IPS-18a (cell line): ENCODE results near the gene ZNF207.
"Not testable (repeated sequence)": the region's sequence is repeated elsewhere in the genome, so short reads cannot be mapped to it uniquely, and the experiment has no call there.

ENCODE experiments used
- H3K27ac ChIP-seq: one replicate; pipeline ENCODE4 v1.5.1; 2013; ENCODE audit warnings: low read length
- H3K27me3 ChIP-seq: one replicate; pipeline ENCODE4 v1.6.1; 2013; ENCODE audit warnings: mild to moderate bottlenecking, low read length; ENCODE audit not compliant: control insufficient read depth, insufficient read depth
- H3K36me3 ChIP-seq: one replicate; pipeline ENCODE4 v1.6.1; 2013; ENCODE audit warnings: low read depth, low read length; ENCODE audit not compliant: control insufficient read depth
- H3K4me1 ChIP-seq: one replicate; pipeline ENCODE4 v1.6.1; 2013; ENCODE audit warnings: low read depth, low read length; ENCODE audit not compliant: control insufficient read depth
- H3K4me3 ChIP-seq: one replicate; pipeline ENCODE4 v1.5.1; 2013; ENCODE audit warnings: low read length
- H3K9ac ChIP-seq: one replicate; pipeline ENCODE4 v1.6.1; 2013; ENCODE audit warnings: mild to moderate bottlenecking, low read length, moderate library complexity
- H3K9me3 ChIP-seq: one replicate; pipeline ENCODE4 v1.6.1; 2013; ENCODE audit warnings: low read depth, low read length; ENCODE audit not compliant: control insufficient read depth

The ZNF207 gene

GRCh38 chr17:32318071-32318470 is 31.9 kb upstream of the ZNF207 start:
- Histone ChIP-seq H3K4me3 (no peak overlapping the region), H3K9me3 (no peaks in the 10 kb centered on the region), H3K36me3 (no peaks in the 10 kb centered on the region), H3K4me1 (peaks cover 9% of the 10 kb centered on the region), H3K27ac (no peak overlapping the region), H3K27me3 (no peaks in the 10 kb centered on the region), H3K9ac (no peak overlapping the region)

- Histone ChIP-seq H3K4me1 (peaks cover 21% of the 10 kb centered on the region), H3K36me3 (no peaks in the 10 kb centered on the region), H3K9ac (no peak overlapping the region), H3K4me3 (no peak overlapping the region), H3K27me3 (no peaks in the 10 kb centered on the region), H3K9me3 (no peaks in the 10 kb centered on the region), H3K27ac (no peak overlapping the region)
Measured at GRCh38 chr17:32319548-32319905, 30.4 kb upstream of the ZNF207 start.

GRCh38 chr17:32320080-32320479 is 29.9 kb upstream of the ZNF207 start:
- H3K4me3 ChIP-seq = not testable (repeated sequence)

GRCh38 chr17:32320847-32321246 is 29.1 kb upstream of the ZNF207 start:
- Histone ChIP-seq H3K27me3 (no peaks in the 10 kb centered on the region), H3K27ac (no peak overlapping the region), H3K4me1 (peaks cover 12% of the 10 kb centered on the region), H3K4me3 (no peak overlapping the region), H3K9ac (no peak overlapping the region), H3K9me3 (no peaks in the 10 kb centered on the region), H3K36me3 (no peaks in the 10 kb centered on the region)

More at GRCh38 chr17:32320080-32320479, 29.9 kb upstream of the ZNF207 start:
- not testable (repeated sequence) for H3K27ac ChIP-seq, H3K36me3 ChIP-seq, H3K9ac ChIP-seq, H3K9me3 ChIP-seq, H3K27me3 ChIP-seq
- H3K4me1 ChIP-seq = peaks cover 18% of the 10 kb centered on the region

GRCh38 chr17:32323046-32323445 is 26.9 kb upstream of the ZNF207 start:
- Histone ChIP-seq H3K4me3 (no peak overlapping the region), H3K9ac (no peak overlapping the region), H3K36me3 (no peaks in the 10 kb centered on the region), H3K4me1 (peaks cover 12% of the 10 kb centered on the region), H3K27ac (no peak overlapping the region), H3K9me3 (no peaks in the 10 kb centered on the region), H3K27me3 (no peaks in the 10 kb centered on the region)

- Histone ChIP-seq H3K4me1 (peaks cover 12% of the 10 kb centered on the region), H3K9ac (no peak overlapping the region), H3K9me3 (no peaks in the 10 kb centered on the region), H3K27ac (peak overlapping the region; percentile 12), H3K36me3 (no peaks in the 10 kb centered on the region), H3K4me3 (no peak overlapping the region), H3K27me3 (no peaks in the 10 kb centered on the region)
Measured at GRCh38 chr17:32323811-32324491, 26.0 kb upstream of the ZNF207 start.

- peaks cover 5% of the 10 kb centered on the region for H3K36me3 ChIP-seq
- no peaks in the 10 kb centered on the region for H3K27me3 ChIP-seq
- H3K27ac ChIP-seq = no peak overlapping the region
- no peak overlapping the region for H3K9ac ChIP-seq
- no peak overlapping the region for H3K4me3 ChIP-seq
- peaks cover 12% of the 10 kb centered on the region for H3K4me1 ChIP-seq
- no peaks in the 10 kb centered on the region for H3K9me3 ChIP-seq
Measured at GRCh38 chr17:32327911-32328310, 22.0 kb upstream of the ZNF207 start.

GRCh38 chr17:32330147-32330546 is 19.8 kb upstream of the ZNF207 start:
- Histone ChIP-seq H3K36me3 (peaks cover 25% of the 10 kb centered on the region), H3K4me1 (no peaks in the 10 kb centered on the region), H3K4me3 (no peak overlapping the region), H3K9me3 (no peaks in the 10 kb centered on the region), H3K27me3 (no peaks in the 10 kb centered on the region), H3K9ac (no peak overlapping the region), H3K27ac (no peak overlapping the region)

- no peak overlapping the region for H3K4me3 ChIP-seq
- no peaks in the 10 kb centered on the region for H3K4me1 ChIP-seq
- no peak overlapping the region for H3K9ac ChIP-seq
- H3K9me3 ChIP-seq = no peaks in the 10 kb centered on the region
- H3K27me3 ChIP-seq = no peaks in the 10 kb centered on the region
- H3K27ac ChIP-seq = no peak overlapping the region
- peaks cover 34% of the 10 kb centered on the region for H3K36me3 ChIP-seq
Measured at GRCh38 chr17:32331243-32332040, 18.5 kb upstream of the ZNF207 start.

GRCh38 chr17:32333187-32333586 is 16.8 kb upstream of the ZNF207 start:
- Histone ChIP-seq H3K4me3 (no peak overlapping the region), H3K36me3 (peaks cover 51% of the 10 kb centered on the region), H3K9ac (no peak overlapping the region), H3K27me3 (no peaks in the 10 kb centered on the region), H3K27ac (no peak overlapping the region), H3K4me1 (no peaks in the 10 kb centered on the region), H3K9me3 (no peaks in the 10 kb centered on the region)

GRCh38 chr17:32335046-32335445 is 14.9 kb upstream of the ZNF207 start:
- Histone ChIP-seq H3K9me3 (no peaks in the 10 kb centered on the region), H3K4me1 (no peaks in the 10 kb centered on the region), H3K36me3 (peaks cover 62% of the 10 kb centered on the region), H3K4me3 (no peak overlapping the region), H3K27ac (no peak overlapping the region), H3K9ac (no peak overlapping the region), H3K27me3 (no peaks in the 10 kb centered on the region)

- peaks cover 59% of the 10 kb centered on the region for H3K36me3 ChIP-seq
- H3K9me3 ChIP-seq = no peaks in the 10 kb centered on the region
- H3K27me3 ChIP-seq = no peaks in the 10 kb centered on the region
- no peaks in the 10 kb centered on the region for H3K4me1 ChIP-seq
- H3K4me3 ChIP-seq = no peak overlapping the region
- no peak overlapping the region for H3K27ac ChIP-seq
- H3K9ac ChIP-seq = no peak overlapping the region
Measured at GRCh38 chr17:32335687-32336086, 14.3 kb upstream of the ZNF207 start.
